Cerebellar nuclear complex (tissue), 1 donor: ENCODE data around the gene ALDH3A2.
A peak's percentile ranks its signal among the peaks of the same experiment; 100 is the strongest.

Experiments used
- DNase-seq, 2 experiments: peaks; one replicate each; lab custom pipeline; 2025; lab: John Stamatoyannopoulos, UW

The ALDH3A2 gene

DNA sequence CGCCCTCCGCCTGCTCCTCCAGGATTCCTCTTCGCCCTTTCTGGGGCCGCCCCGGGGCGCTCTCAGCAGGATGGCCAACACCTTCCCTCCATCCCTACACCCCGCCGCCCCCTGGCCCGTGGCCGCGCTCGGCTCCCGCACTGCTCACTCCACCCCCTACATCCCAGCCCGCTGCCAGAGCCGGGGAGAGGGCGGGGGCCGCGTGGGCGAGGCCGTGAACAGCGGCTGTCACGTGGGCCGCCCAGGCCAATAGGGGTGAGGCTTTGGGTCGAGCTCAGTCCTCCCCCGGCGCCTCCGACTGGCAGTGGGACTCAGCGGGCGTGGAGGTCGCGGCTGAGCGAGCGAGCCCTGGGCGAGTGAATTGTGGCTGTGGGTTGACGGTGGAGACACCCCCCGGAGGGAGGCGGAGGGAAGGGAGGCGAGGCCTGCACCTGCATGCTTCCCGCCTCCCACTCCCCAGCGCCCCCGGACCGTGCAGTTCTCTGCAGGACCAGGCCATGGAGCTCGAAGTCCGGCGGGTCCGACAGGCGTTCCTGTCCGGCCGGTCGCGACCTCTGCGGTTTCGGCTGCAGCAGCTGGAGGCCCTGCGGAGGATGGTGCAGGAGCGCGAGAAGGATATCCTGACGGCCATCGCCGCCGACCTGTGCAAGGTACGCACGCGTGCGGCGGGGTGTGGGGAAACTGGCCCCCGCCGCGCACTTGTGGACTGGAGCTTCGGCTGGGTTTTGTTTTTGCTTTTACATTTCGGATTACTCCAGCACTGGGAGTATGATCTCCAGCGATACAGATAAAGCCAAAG is at the start of gene ALDH3A2:
TSS of gene ALDH3A2 (plus strand) at position 277 of the 799 bp plus-strand sequence. CDS start at position 498, 221 bp downstream.
- DNase-seq, result peak; percentile 36 to 85

DNA sequence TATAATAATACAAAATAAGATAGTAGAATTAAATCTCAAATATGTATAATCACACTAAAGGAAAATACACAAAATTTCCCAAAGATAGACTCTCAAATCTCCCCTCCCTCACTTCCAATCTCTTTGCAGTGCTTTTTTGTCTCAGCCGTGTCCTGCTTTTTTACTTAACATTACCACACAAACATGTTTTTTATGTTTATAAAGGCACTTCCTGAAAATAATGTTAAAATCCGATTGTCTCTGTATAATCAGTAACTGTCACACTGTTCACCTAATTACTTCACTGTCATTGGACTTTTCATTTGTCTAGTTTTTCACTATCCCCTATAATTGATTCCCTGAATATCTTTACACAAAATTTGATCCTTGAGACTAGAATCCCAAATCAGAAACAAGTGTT is 38.2 kb upstream of the ALDH3A2 start:
- no peak for DNase-seq

DNA sequence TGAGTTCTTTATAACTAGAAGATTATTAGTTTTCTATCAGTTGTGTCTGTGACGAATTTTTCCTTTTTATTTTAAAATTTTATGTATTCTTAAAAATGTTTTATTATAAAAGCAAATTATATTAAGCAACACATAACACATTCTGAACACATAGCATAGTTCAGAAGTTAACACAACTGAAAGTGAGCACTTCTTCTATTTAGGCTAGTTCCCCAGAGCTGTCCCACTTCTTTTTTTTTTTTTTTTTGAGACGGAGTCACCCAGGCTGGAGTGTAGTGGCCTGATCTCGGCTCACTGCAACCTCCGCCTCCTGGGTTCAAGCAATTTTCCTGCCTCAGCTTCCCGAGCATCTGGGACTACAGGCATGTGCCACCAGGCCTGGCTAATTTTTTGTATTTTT is 37.7 kb upstream of the ALDH3A2 start:
- no peak for DNase-seq

DNA sequence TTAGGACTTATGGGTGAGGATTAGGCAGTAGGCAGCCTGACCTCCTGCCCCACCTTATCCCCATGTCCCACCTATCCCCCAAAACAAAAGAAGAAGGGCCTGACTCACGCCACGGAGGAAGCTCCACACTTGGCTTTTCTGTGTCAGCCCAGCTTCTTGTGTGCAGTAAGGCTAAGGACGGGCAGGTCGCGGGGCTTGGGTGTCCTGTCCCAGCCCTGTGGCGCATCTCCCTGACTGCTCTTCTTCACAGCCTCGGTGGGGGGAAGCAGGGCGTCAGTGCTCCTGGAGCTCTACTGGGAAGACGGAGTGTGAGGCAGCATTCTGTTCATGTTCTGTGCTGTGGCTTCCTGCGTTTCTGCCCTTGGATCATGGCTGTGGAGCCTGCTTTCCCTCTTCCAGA is 34.6 kb upstream of the ALDH3A2 start:
- DNase-seq, result no peak

DNA sequence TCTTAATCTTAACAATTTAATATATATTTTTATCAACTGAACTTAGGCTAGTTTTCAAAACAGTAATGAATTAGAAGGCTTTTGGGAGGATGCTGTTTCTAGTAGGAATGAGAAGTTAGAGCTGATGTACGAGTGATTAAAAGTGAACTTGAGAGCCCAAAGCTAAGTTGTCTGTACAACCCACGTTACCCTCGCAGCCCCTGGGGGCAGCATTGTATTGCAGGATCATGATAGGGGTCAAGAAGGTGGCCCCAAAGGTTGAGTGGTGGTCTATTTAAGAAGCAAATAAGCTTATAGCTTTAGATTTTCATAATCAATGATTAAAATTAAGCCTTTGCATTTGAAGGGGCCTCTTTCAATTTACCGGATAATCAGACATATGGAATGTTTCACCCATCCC is 33.7 kb upstream of the ALDH3A2 start:
- no peak for DNase-seq

DNA sequence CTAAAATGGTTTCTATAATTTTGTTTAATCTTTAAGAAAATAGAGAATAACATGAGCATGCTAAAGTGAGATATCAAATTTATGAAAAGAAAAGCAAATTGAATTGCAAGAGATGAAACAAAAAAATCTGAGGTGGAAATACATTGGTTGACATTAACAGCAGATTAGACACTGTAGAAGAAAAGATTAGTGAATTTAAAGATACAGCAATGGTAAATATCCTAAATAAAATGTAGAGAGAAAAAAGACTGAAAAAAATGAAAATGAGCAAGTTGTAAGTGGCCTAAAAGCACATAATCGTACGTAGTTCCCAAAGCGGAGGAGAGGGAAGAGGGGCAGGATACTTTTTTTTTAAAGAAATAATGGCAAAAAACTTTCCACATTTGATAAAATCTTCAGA is 30.5 kb upstream of the ALDH3A2 start:
- DNase-seq, result no peak

DNA sequence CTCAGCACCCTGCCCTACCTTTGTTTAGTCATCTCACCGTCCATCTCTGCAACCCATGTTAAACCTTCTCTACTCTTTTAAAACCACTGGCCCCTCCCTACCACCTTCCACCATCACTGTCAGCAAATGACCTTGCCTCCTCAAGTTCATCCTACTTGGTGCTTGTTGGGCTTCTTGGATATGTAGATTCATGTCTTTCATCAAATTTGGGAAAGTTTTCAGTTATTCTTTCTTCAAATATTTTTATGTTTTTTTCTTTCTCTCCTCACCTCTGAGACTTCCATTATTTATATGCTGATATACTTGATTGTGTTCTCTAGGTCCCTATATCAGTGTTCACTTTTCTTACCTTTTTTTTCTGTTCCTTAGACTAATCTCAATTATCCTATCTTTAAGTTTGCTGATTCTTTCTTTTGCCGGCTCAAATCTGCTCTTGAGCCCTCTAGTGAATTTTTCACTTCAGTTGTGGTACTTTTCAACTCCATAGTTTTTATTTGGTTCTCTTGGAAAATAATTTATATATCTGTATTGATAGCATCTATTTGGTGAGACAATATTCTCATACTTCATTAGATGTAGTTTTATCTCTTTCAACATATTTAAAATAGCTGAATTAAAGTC is 28.7 kb upstream of the ALDH3A2 start:
- no peak for DNase-seq

DNA sequence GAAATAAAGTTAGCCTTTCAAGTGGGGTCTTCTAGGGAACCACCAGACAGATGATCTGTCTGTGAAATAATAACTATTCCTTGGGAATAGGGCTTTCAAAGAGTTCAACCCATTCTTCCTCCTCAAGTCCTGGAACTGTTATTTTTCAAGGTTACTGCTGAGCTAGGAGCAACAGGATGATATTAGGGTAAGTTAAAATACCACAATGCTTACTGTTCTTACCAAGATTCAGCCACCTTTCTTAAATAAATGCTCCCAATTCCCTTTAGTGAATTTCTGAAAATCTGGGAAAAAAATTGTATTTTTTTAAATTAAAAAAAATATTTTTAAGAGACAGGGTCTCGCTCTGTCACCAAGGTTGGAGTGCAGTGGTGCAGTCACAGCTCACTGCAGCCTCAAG is 26.9 kb upstream of the ALDH3A2 start:
- no peak for DNase-seq

DNA sequence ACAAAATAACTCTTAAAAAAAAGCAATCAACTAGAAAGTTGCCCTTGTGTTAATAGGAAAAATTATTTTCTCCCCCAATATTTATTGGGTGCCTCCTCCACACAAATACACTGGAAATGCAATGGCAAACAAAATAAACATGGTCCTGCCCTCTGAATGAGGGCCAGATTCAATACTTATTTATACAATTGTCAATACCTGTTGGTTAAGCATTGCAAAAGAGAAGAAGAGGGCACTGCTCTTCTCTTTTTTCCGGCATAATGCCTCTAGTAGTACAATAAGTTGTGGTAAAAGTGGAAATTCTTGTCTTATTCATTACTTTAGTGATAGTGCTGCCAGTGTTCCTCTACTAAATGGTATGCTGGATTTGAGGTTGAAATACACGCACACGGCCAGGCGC is 22.5 kb upstream of the ALDH3A2 start:
- DNase-seq, result no peak

DNA sequence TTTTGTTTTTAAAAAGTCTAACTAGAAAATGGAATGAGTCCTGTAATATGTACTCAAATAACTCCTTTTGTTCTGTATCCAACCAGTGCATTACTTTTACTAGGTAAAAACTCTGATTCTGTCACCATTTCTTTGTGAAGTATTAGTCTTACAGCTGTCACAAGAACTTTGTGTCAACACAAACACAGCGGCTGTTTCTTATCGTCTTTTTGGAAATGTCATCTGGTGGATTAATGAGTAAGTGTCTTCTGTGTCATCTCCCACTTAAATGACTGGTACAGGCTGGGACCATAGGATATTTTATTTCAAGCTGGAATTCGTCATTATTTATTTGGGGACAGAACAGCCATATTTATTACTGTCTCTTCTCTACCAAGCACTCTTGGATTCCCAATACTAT is 19.1 kb upstream of the ALDH3A2 start:
- DNase-seq, result no peak

DNA sequence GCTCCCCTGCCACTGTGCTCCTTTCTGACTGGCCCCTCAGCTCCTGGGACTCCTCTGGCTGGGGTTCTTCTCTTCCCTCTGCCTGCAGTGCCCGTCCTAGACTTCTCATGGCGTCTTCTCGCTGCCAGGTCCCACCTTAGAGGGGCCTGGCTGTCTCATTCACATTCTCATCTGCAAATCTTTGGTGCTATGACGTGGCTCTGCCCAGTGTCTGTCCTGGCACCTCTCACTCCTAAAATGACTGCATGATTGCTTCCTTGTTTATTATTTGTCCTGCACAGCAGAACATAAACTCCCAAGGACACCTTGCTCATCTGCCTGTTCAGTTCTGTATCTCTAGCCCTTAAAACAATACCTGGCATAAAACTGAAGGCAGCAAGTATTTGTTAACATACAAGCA is 18.5 kb upstream of the ALDH3A2 start:
- DNase-seq, result no peak

DNA sequence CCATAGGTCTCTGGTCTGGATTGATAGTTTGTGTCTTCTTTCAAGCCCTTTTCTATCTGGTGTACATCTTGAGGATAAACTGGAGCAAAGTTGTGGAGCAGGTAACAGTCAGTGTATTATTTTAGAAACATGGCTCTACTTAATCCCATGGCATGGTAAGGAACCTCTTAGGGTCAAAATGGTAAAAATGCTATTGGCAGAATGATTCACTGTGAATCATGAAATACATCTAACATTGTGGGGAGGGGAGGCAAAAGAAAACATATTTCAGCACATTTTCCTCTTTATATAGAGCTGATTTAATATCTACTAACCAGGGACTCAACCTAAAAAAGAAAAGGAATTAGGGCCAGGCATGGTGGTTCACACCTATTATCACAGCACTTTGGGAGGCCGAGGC is 17.9 kb upstream of the ALDH3A2 start:
- no peak for DNase-seq

DNA sequence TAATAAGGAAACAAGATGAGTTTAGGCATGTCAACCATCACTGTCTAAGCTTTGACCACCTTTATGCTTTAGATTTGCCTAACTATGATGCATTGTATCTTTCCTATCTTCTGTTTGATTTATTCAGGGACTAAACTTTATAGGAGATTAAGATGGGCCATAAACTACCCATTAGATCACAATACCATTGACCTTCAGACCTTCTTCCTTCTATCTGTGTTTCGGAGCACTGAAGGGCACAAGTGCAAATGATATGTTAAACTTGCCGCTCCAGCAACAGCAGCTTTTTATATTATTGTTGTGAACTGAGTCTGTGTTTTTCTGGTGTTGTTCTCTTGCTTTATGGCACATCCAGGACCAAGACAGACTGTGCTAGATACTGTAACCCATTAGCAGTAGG is 16.6 kb upstream of the ALDH3A2 start:
- no peak for DNase-seq

DNA sequence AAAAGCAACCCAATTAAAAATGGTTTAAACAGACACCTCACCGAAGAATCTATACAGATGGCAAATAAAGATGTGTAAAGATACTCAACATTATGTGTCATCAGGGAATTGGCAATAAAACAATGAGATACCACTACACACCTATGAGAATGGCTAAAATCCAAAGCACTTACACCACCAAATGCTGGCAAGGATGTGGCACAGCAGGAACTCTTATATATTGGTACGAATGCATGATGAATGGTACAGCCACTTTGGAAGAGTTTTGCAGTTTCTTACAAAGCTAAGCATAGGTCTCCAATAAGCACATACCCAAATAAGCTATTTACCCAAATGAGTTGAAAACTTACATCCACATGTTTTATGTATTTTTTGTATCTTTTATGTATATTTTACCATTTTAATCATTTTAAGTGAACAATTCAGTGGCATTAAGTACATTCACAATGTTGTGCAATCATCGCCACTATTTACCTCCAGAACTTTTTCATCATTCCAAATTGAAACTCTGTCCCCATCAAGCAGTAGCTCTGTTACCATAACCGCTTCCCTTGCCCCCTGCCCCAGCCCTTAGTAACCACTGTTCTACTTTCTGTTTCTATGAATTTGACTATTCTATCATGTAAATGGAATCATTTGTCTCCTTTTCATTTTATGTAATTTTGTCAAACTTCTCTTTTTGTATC is 6.7 kb upstream of the ALDH3A2 start:
- no peak for DNase-seq

DNA sequence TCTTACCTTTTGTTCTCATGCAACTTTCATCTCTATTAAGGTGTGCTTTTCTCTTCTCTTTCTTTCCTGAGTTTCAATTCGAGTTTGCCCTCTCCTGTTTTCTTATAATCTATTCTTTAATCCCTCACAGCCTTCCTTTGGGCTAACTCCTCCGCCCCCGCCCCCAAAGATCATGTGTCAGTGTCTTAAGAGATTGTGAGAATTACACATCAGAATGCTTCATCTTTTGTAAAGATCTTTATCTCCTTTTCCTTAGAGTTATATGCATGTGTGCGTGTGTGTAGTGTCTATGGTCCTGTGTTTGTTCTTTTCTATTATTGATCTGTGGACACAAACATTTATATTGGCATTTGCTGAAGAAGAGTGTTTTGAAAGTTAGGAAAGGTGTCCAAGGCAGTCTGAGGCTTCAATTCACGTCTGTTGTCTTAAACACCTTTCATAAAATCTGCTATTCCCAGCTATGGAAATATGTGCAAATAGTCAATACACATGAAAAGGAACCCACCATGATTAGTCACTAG is 6.1 kb upstream of the ALDH3A2 start:
- no peak for DNase-seq

DNA sequence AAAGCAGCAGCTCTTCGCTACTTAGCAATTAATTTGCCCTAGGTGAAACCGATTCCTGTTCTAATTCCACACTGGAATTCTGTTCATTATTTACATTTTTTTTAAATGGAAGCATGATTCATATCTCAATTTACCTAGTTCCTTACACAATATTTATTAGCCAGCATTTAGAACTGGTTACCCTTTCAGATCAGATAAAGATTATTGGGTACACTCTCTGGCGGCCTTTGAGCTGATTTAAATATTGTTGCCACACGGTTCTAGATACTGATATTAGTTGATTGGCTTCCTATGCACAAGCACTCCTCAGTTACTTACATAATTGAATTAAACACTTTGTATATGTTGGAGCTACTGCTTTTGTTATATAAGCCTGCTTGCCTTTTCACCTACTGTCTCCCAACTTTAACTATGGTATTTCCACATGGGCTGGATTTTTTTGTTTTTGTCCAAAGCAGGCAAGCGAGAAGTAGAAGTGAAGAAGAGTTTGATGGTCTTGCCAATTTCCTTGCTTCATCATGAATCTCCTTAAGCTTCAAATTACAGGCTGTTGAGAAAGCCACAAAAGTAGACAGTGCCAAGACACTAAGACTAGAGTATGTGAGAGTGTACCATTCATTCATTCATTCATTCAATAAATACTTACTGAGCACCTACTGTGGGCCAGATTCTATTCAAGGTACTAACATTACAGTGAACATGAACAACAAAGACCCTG is 3.9 kb upstream of the ALDH3A2 start:
- DNase-seq, result no peak

DNA sequence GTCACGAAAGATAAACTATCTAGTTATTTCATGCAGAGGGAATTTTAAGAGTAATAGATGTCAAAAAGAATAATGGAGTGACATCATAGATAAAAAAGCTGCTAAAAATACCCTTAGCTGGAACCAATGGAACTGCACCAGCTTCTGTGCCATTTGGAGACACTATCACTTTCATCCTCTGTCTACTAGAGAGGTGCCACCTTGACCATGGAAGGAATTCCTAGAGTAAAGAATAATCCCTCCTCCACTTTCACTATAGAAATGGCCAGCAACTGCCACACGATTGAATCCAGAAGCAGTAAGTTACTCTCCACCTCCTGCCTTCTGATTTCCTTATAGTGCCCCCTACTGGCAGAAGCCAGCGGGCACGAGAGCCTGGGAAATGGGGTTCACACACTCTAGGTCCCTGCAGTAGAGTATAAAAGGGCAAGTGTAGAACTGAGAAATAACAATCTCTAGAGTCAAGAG is 2.8 kb upstream of the ALDH3A2 start:
- no peak for DNase-seq

DNA sequence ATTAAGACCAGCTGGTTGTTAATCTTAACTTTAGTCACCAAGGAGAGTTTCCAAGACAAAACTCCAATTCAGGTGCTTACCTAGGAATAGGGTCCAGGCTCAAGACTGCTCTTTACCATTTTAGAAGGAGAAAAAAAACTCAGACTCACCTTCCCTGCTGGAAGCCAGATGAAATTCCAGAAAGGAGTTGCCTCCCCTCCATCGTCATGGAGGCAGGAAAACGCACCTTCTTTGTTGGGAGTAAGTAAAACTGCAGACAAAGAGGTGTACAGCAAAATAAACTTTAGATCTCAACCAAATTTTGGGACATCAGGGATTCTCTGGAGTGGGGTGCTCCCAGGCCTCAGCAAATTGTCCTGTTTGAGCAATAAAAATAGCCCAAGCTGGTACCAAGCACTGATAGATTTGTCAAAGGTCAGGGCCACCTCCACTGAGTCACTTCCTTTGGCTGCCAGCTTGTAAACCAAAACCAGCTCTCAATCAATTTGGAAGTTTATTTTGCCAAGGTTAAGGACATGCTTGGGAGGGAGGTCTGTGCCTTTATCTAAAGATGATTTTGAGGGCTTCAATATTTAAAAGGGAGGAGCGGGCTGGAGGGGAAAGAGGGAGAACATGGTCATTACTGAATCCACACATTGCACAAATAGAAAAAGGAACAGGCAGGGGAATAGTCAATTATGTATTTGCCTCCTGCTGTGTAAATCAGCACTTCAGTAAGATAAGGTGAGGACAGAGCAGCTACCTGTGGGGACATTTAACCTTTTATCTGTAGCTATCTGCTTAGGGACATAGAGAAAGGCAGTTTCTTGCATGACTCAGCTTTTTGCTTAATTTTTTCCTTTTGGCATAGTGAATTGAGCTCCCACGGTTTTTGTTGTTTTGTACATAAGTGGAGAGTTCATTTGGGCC is 1.5 kb upstream of the ALDH3A2 start:
- DNase-seq, result no peak

DNA sequence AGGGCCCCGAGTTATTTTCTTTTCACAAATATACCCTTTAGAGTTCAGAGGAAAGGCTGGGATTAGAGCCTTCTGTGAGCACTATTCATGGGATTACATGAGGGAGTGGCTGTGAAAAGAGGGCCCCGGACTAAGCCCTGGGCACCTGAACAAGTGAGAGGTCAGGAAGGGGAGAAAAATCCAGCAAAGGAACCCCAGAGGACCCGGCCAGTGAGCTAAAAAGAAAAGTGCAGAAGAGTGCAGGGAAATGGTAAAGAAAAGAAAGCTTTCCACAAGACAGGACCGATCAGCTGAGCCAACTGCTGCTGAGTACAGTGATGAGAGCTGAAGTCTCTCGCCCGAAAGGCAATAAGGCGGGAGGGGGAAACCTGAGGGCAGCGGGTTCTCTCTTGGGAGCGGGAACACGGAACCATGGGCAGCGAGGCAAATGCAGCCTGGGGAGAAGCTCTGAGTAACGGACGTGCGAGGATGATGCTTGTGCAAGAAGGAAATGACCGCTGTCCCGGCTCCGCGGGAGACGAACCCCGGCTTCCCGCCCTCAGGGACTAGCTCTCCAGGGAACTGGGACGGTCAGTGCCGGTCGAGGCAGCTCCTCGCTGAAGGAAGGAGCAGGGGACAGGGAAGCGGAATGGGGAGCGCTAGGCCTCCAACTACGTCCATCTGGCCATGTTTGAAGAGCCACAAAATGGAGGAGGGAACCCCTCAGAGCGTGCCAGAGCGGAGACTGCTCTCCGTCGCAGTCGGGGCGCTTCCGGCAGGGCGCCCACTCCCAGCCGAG is 665 bp upstream of the ALDH3A2 start:
- DNase-seq, result peak in 1 of 2 experiments; percentile 25

DNA sequence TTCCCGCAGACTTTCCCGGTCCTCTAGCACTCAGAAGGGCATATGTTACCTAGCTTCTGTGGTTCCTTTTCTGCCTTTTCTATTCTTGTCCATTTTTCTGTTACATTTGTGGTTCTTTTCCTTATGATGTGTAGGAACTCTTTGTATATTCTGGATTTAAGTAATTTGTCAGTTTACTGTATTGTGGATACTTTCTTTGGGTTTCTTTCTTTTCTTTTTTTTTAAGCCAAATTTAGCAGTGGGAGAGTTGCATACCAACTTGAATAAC is 657 bp downstream of the ALDH3A2 start:
- no peak for DNase-seq

DNA sequence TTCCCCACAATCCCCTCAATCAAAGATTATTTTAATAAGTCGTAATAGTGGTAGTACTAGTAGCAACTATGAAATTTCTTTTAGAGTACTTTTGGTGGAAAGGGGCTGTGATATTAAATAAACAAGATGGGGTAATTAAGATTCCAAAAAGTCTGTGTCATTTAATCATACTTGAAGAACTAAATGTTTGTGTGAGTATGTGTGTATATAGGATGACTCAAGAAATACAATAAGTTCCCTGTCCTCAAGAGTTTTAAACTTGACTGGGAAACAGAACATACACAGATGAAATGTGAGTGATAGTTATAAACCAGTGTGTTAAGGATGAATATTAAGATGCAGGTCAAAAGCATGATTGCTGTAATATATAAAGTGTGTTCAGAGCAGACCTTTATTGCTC is 2.3 kb downstream of the ALDH3A2 start:
- no peak for DNase-seq
